H9 (cell line): ENCODE results near the gene WBP2. TPM values are rescaled to one million over a fixed set of nuclear protein-coding genes. Genes with fewer than 3 reads are reported as not detected.
A peak's percentile ranks its signal among the peaks of the same experiment; 100 is the strongest.

Source experiments
- DNase-seq: peaks from one replicate; pipeline ENCODE4 v3.0.0-alpha.2; 2017
- H2AFZ ChIP-seq: one replicate; pipeline ENCODE4 v1.6.1; 2013; ENCODE audit warnings: mild to moderate bottlenecking, low read length, control low read depth, moderate library complexity
- H2AK5ac ChIP-seq: 2 replicates; pipeline ENCODE4 v1.6.1; 2013; ENCODE audit warnings: low read length, control low read depth, mixed read lengths; ENCODE audit not compliant: insufficient read length
- H2BK120ac ChIP-seq: one replicate; pipeline ENCODE4 v1.6.1; 2013; ENCODE audit warnings: low read depth, mild to moderate bottlenecking, low read length, control low read depth, inconsistent platforms; ENCODE audit not compliant: poor library complexity, severe bottlenecking
- H2BK12ac ChIP-seq: 2 replicates; pipeline ENCODE4 v1.6.1; 2013; ENCODE audit warnings: low read length, control low read depth, mixed read lengths, low read depth; ENCODE audit not compliant: insufficient read length
- H2BK15ac ChIP-seq: 2 replicates; pipeline ENCODE4 v1.6.1; 2013; ENCODE audit warnings: low read depth, low read length, control low read depth
- H2BK20ac ChIP-seq: one replicate; pipeline ENCODE4 v1.6.1; 2013; ENCODE audit warnings: low read depth, mild to moderate bottlenecking, low read length, control low read depth, inconsistent platforms; ENCODE audit not compliant: poor library complexity, severe bottlenecking
- H2BK5ac ChIP-seq: 2 replicates; pipeline ENCODE4 v1.6.1; 2013; ENCODE audit warnings: low read length, control low read depth, mixed read lengths; ENCODE audit not compliant: insufficient read length
- H3K14ac ChIP-seq: 2 replicates; pipeline ENCODE4 v1.6.1; 2013; ENCODE audit warnings: low read length, control low read depth; ENCODE audit not compliant: insufficient read depth
- H3K18ac ChIP-seq: 2 replicates; pipeline ENCODE4 v1.6.1; 2013; ENCODE audit warnings: low read depth, mild to moderate bottlenecking, mixed read lengths, low read length, control low read depth; ENCODE audit not compliant: insufficient read length
- H3K23ac ChIP-seq: 2 replicates; pipeline ENCODE4 v1.6.1; 2013; ENCODE audit warnings: low read length, control low read depth, mixed read lengths, low read depth; ENCODE audit not compliant: insufficient read length
- H3K23me2 ChIP-seq: 2 replicates; pipeline ENCODE4 v1.6.1; 2013; ENCODE audit warnings: low read depth, mild to moderate bottlenecking, mixed read lengths, low read length, control low read depth; ENCODE audit not compliant: insufficient read length, poor library complexity, severe bottlenecking
- H3K27ac ChIP-seq: 2 replicates; pipeline ENCODE4 v1.5.1; 2013; ENCODE audit warnings: low read length, control low read depth, mixed read lengths, low read depth; ENCODE audit not compliant: insufficient read length
- H3K27me3 ChIP-seq: 2 replicates; pipeline ENCODE4 v1.6.1; 2013; ENCODE audit warnings: low read length, control low read depth, inconsistent platforms; ENCODE audit not compliant: insufficient read depth
- H3K4ac ChIP-seq: 2 replicates; pipeline ENCODE4 v1.6.1; 2013; ENCODE audit warnings: low read depth, mild to moderate bottlenecking, control low read depth, inconsistent platforms, low read length, moderate library complexity
- H3K4me1 ChIP-seq: 2 replicates; pipeline ENCODE4 v1.6.1; 2013; ENCODE audit warnings: low read length, control low read depth, inconsistent platforms; ENCODE audit not compliant: insufficient read depth
- H3K4me2 ChIP-seq: 2 replicates; pipeline ENCODE4 v1.6.1; 2013; ENCODE audit warnings: low read length, control low read depth, mixed read lengths; ENCODE audit not compliant: insufficient read length, insufficient read depth
- H3K56ac ChIP-seq: 2 replicates; pipeline ENCODE4 v1.6.1; 2013; ENCODE audit warnings: low read depth, mild to moderate bottlenecking, mixed read lengths, low read length, control low read depth; ENCODE audit not compliant: insufficient read length
- H3K79me1 ChIP-seq: 2 replicates; pipeline ENCODE4 v1.6.1; 2013; ENCODE audit warnings: low read depth, mild to moderate bottlenecking, moderate library complexity, low read length, control low read depth, inconsistent platforms; ENCODE audit not compliant: insufficient read depth, poor library complexity, severe bottlenecking
- H3K79me2 ChIP-seq: 2 replicates; pipeline ENCODE4 v1.6.1; 2013; ENCODE audit warnings: low read length, control low read depth, inconsistent platforms; ENCODE audit not compliant: insufficient read depth
- H3K9ac ChIP-seq: 2 replicates; pipeline ENCODE4 v1.6.1; 2013; ENCODE audit warnings: low read length, control low read depth, mixed read lengths; ENCODE audit not compliant: insufficient read length; ENCODE audit errors: extremely low read depth
- H3K9me3 ChIP-seq: one replicate; pipeline ENCODE4 v1.6.1; 2013; ENCODE audit warnings: low read depth, low read length, inconsistent platforms; ENCODE audit not compliant: control insufficient read depth
- H3T11ph ChIP-seq: one replicate; pipeline ENCODE4 v1.6.1; 2013; ENCODE audit warnings: mild to moderate bottlenecking, low read length, control low read depth, inconsistent platforms
- H4K20me1 ChIP-seq: one replicate; pipeline ENCODE4 v1.6.1; 2013; ENCODE audit not compliant: control insufficient read depth, insufficient read length, insufficient read depth
- H4K5ac ChIP-seq: 2 replicates; pipeline ENCODE4 v1.6.1; 2013; ENCODE audit warnings: low read depth, mild to moderate bottlenecking, mixed read lengths, low read length, control low read depth; ENCODE audit not compliant: insufficient read length
- H4K8ac ChIP-seq: replicated peaks from 2 replicates; pipeline ENCODE4 v1.6.1; 2013; ENCODE audit warnings: low read length, control low read depth, mixed read lengths, low read depth; ENCODE audit not compliant: insufficient read length
- H4K91ac ChIP-seq: 2 replicates; pipeline ENCODE4 v1.6.1; 2013; ENCODE audit warnings: low read depth, mild to moderate bottlenecking, moderate library complexity, mixed read lengths, low read length, control low read depth; ENCODE audit not compliant: insufficient read length
- H3K27ac Mint-ChIP-seq, 3 experiments: 2 replicates in 2 of 3; 3 replicates in 1 of 3; pipeline ENCODE4 v1.8.0; 2020 to 2021; ENCODE audit warnings: mixed read lengths in 3 of 3, mild to moderate bottlenecking in 1 of 3, moderate library complexity in 1 of 3
- H3K27me3 Mint-ChIP-seq: 2 replicates; pipeline ENCODE4 v1.8.0; 2021; ENCODE audit warnings: low read depth, mild to moderate bottlenecking, moderate library complexity, mixed read lengths
- H3K36me3 Mint-ChIP-seq, 3 experiments: 2 replicates in 2 of 3; 3 replicates in 1 of 3; pipeline ENCODE4 v1.8.0; 2020 to 2021; ENCODE audit warnings: low read depth in 3 of 3, mixed read lengths in 3 of 3; ENCODE audit not compliant: insufficient read depth in 1 of 3
- H3K4me1 Mint-ChIP-seq, 2 experiments: 2 replicates each; pipeline ENCODE4 v1.8.0; 2020; ENCODE audit warnings: mixed read lengths in 2 of 2
- H3K4me3 Mint-ChIP-seq, 2 experiments: 2 replicates in 1 of 2; 3 replicates in 1 of 2; pipeline ENCODE4 v1.8.0; 2020 to 2021; ENCODE audit warnings: mild to moderate bottlenecking in 2 of 2, mixed read lengths in 2 of 2, moderate library complexity in 1 of 2
- H3K9me3 Mint-ChIP-seq, 2 experiments: 2 replicates in 1 of 2; 3 replicates in 1 of 2; pipeline ENCODE4 v1.8.0; 2020; ENCODE audit warnings: mild to moderate bottlenecking in 2 of 2, mixed read lengths in 2 of 2, moderate library complexity in 1 of 2
- CTCF ChIP-seq: fragments of 200-600 bp; sonication (generic); conservative IDR thresholded peaks from 3 replicates; pipeline ENCODE4 v1.8.0; 2021; ENCODE audit warnings: antibody characterized with exemption, mild to moderate bottlenecking
- WGBS: extraction: QIAGEN DNeasy Blood & Tissue Kit; methylation state at CpG from one replicate; pipeline ENCODE4 v1.1.7; 2013; ENCODE audit warnings: missing lambda C conversion rate, low lambda C conversion rate, mixed read lengths; ENCODE audit not compliant: insufficient read length; ENCODE audit errors: extremely low coverage; 5-methylcytosine and 5-hydroxymethylcytosine counted together
- total RNA-seq: library from RNA; stranded (reverse); gene quantifications from 2 replicates; pipeline ENCODE4 v1.2.1, GENCODE V29; 2021

The WBP2 gene
- total RNA-seq, 1 experiment from 2014 or later, result 63.2 TPM

- Histone ChIP-seq H3K9me3 (no peaks in the 10 kb centered on the region), H3K27me3 (no peaks in the 10 kb centered on the region), H2BK120ac (no peak overlapping the region), H4K5ac (no peak overlapping the region), H3K23ac (no peak overlapping the region), H2BK15ac (no peak overlapping the region), H3K4ac (no peak overlapping the region), H3K56ac (no peak overlapping the region), H3K14ac (no peak overlapping the region), H2BK5ac (no peak overlapping the region), H3K27ac (no peak overlapping the region), H3K4me1 (peaks cover 5% of the 10 kb centered on the region), H2BK12ac (no peak overlapping the region), H3K23me2 (peaks cover 2% of the 10 kb centered on the region), H2AK5ac (no peak overlapping the region), H3K79me1 (peaks cover 4% of the 10 kb centered on the region), H3K79me2 (peaks cover 5% of the 10 kb centered on the region; the same call in 1 of the 2 replicates), H3K4me2 (no peak overlapping the region), H4K20me1 (peaks cover 2% of the 10 kb centered on the region), H2BK20ac (no peak overlapping the region), H2AFZ (no peak overlapping the region), H3K9ac (no peak overlapping the region), H3T11ph (no peak overlapping the region), H3K18ac (no peak overlapping the region), H4K91ac (no peak overlapping the region), H4K8ac (no peak overlapping the region)
- Mint-ChIP-seq H3K27me3 (no peaks in the 10 kb centered on the region), H3K4me3 (no peak overlapping the region), H3K9me3 (no peaks in the 10 kb centered on the region), H3K4me1 (peaks cover 10 to 22% of the 10 kb centered on the region in 2 experiments), H3K36me3 (peaks cover 24 to 58% (median 56%) of the 10 kb centered on the region in 3 experiments), H3K27ac (peak overlapping the region in 1 of 3 experiments; percentile 62; a peak in 1 of 7 replicates)
- no CpG with 5 or more reads among the region's 9 CpGs for WGBS
- DNase-seq, result no peak
- no peak for TF ChIP-seq CTCF
Measured at GRCh38 chr17:75849724-75850123, 5.4 kb downstream of the WBP2 start.
